HCT116 (cell line): ENCODE results near the gene EIF2S3. TPM values are rescaled to one million over a fixed set of nuclear protein-coding genes. Genes with fewer than 3 reads are reported as not detected.

ENCODE experiments used
- ATAC-seq: fragments of 200-7000 bp; cut with Tn5 transposase; 2 replicates; pipeline ENCODE4 v1.9.1; 2020; ENCODE audit warnings: mild to moderate bottlenecking, moderate library complexity
- BruUV-seq: library from RNA; stranded (reverse); fragments of 400-500 nt; replicated peaks from 2 replicates; lab custom pipeline; 2021; lab: Mats Ljungman, UMichigan
- CTCF ChIA-PET: fragments of 300-600 bp; sonication (Branson Sonifier 250); formaldehyde crosslinking; loops from one replicate; lab custom pipeline; 2021; ENCODE audit warnings: antibody characterized with exemption; lab: Charles Lee
- POLR2A ChIA-PET: fragments of 300-600, 350-600 bp; sonication (Branson Sonifier 250); formaldehyde crosslinking; loops from one replicate; lab custom pipeline; 2021; ENCODE audit warnings: antibody characterized with exemption; lab: Charles Lee
- RAD21 ChIA-PET, 2 experiments: fragments of 300-600 bp; sonication (Branson Sonifier 250); formaldehyde crosslinking; loops; one replicate each; lab custom pipeline; 2023; ENCODE audit warnings: low total read pairs in 2 of 2; ENCODE audit not compliant: uncharacterized antibody in 2 of 2, unreplicated experiment in 2 of 2, low non-redundant PET in 1 of 2; lab: Charles Lee
- DNase-seq: peaks from one replicate; pipeline ENCODE4 v3.0.0-alpha.2; 2010; ENCODE audit warnings: low read depth, low spot score
- H2AFZ ChIP-seq: fragments of 200-600 bp; shearing (Covaris generic), sonication (generic); 2 replicates; pipeline ENCODE4 v1.6.1; 2017; ENCODE audit warnings: low read depth, mixed run types, mixed read lengths, antibody characterized with exemption, low read length; ENCODE audit not compliant: poor library complexity, severe bottlenecking
- H3K27ac ChIP-seq: 2 replicates; pipeline ENCODE4 v1.5.1; 2012; ENCODE audit warnings: low read depth, low read length
- H3K27me3 ChIP-seq: fragments of 200-600 bp; sonication (generic); 2 replicates; pipeline ENCODE4 v1.6.1; 2016; ENCODE audit warnings: mixed run types, low read length, mixed read lengths; ENCODE audit not compliant: insufficient read depth
- H3K36me3 ChIP-seq, 2 experiments: fragments of 200-500 bp in 1 of 2; fragments of 200-600 bp in 1 of 2; sonication (Bioruptor generic) in 1 of 2; sonication (generic) in 1 of 2; 2 replicates each; pipeline versions ENCODE4 v1.5.1 to v1.6.1; 2014 to 2016; ENCODE audit warnings: low read length in 2 of 2, inconsistent platforms in 1 of 2, mixed read lengths in 1 of 2, mixed run types in 1 of 2; ENCODE audit not compliant: insufficient read depth in 2 of 2, control insufficient read depth in 1 of 2
- H3K4me1 ChIP-seq, 2 experiments: fragments of 200-600 bp in 1 of 2; sonication (generic) in 1 of 2; 2 replicates each; pipeline versions ENCODE4 v1.5.1 to v1.6.1; 2012 to 2017; ENCODE audit warnings: low read length in 2 of 2, inconsistent platforms in 1 of 2, mild to moderate bottlenecking in 1 of 2, mixed read lengths in 1 of 2, mixed run types in 1 of 2, moderate library complexity in 1 of 2; ENCODE audit not compliant: insufficient read depth in 2 of 2, control insufficient read depth in 1 of 2
- H3K4me2 ChIP-seq: fragments of 200-600 bp; sonication (generic); 2 replicates; pipeline ENCODE4 v1.6.1; 2017; ENCODE audit warnings: mixed run types, low read length, mixed read lengths
- H3K4me3 ChIP-seq, 2 experiments: fragments of 200-600 bp in 1 of 2; sonication (generic) in 1 of 2; replicated peaks in 1 of 2; 2 replicates each; pipeline ENCODE4 v1.5.1; 2011 to 2016; ENCODE audit warnings: low read length in 2 of 2, control low read depth in 1 of 2, low read depth in 1 of 2, mild to moderate bottlenecking in 1 of 2, mixed read lengths in 1 of 2, mixed run types in 1 of 2
- H3K79me2 ChIP-seq: fragments of 200-600 bp; sonication (generic); 2 replicates; pipeline ENCODE4 v1.6.1; 2017; ENCODE audit warnings: mild to moderate bottlenecking, mixed run types, low read length, moderate library complexity, mixed read lengths; ENCODE audit not compliant: insufficient read depth
- H3K9ac ChIP-seq: fragments of 200-600 bp; sonication (generic); 2 replicates; pipeline ENCODE4 v1.6.1; 2016; ENCODE audit warnings: low read length, mixed read lengths
- H3K9me2 ChIP-seq: fragments of 200-600 bp; sonication (generic), shearing (Covaris generic); 2 replicates; pipeline ENCODE4 v1.6.1; 2017; ENCODE audit warnings: mixed run types, mild to moderate bottlenecking, moderate library complexity; ENCODE audit not compliant: insufficient read depth
- H3K9me3 ChIP-seq, 2 experiments: fragments of 200-500 bp in 1 of 2; fragments of 200-600 bp in 1 of 2; sonication (Bioruptor generic) in 1 of 2; sonication (generic) in 1 of 2; 2 replicates each; pipeline ENCODE4 v1.6.1; 2014 to 2017; ENCODE audit warnings: low read length in 2 of 2, mixed read lengths in 2 of 2, inconsistent platforms in 1 of 2, low read depth in 1 of 2, mild to moderate bottlenecking in 1 of 2, mixed run types in 1 of 2, moderate library complexity in 1 of 2; ENCODE audit not compliant: control insufficient read depth in 1 of 2, insufficient read depth in 1 of 2
- H4K20me1 ChIP-seq: fragments of 200-600 bp; sonication (generic), shearing (Covaris generic); 2 replicates; pipeline ENCODE4 v1.6.1; 2017; ENCODE audit warnings: mixed run types, mild to moderate bottlenecking, moderate library complexity; ENCODE audit not compliant: insufficient read depth
- CEBPB ChIP-seq: IDR thresholded peaks from 2 replicates; pipeline ENCODE4 v1.6.1; 2012; ENCODE audit warnings: low read depth
- ELF1 ChIP-seq: IDR thresholded peaks from 2 replicates; pipeline ENCODE4 v1.6.1; 2012; ENCODE audit warnings: low read depth, borderline replicate concordance
- EZH2 ChIP-seq: fragments of 200-600 bp; sonication (generic); IDR thresholded peaks from 2 replicates; pipeline ENCODE4 v1.6.1; 2017; ENCODE audit warnings: antibody characterized with exemption, mixed run types
- EZH2phosphoT487 ChIP-seq: fragments of 200-600 bp; IDR thresholded peaks from 2 replicates; pipeline ENCODE4 v1.6.1; 2018; ENCODE audit warnings: antibody characterized with exemption, borderline replicate concordance
- FOSL1 ChIP-seq: IDR thresholded peaks from 2 replicates; pipeline ENCODE4 v1.6.1; 2012; ENCODE audit warnings: low read depth
- JUND ChIP-seq: IDR thresholded peaks from 2 replicates; pipeline ENCODE4 v1.6.1; 2012
- POLR2A ChIP-seq: IDR thresholded peaks from 2 replicates; pipeline ENCODE4 v1.7.0; 2011; ENCODE audit warnings: borderline replicate concordance; ENCODE audit not compliant: insufficient read depth, insufficient read length; ENCODE audit errors: extremely low read depth
- POLR2AphosphoS5 ChIP-seq: IDR thresholded peaks from 2 replicates; pipeline ENCODE4 v1.6.1; 2011; ENCODE audit warnings: mild to moderate bottlenecking, low read depth, low read length, moderate library complexity
- RAD21 ChIP-seq: IDR thresholded peaks from 2 replicates; pipeline ENCODE4 v1.6.1; 2012; ENCODE audit warnings: low read depth, mild to moderate bottlenecking
- SIN3A ChIP-seq: IDR thresholded peaks from 2 replicates; pipeline ENCODE4 v1.6.1; 2012; ENCODE audit warnings: low read depth
- SP1 ChIP-seq: IDR thresholded peaks from 2 replicates; pipeline ENCODE4 v1.6.1; 2012; ENCODE audit warnings: low read depth
- TCF7L2 ChIP-seq: IDR thresholded peaks from 2 replicates; pipeline ENCODE4 v1.7.0; 2011; ENCODE audit warnings: borderline replicate concordance, inconsistent platforms; ENCODE audit not compliant: insufficient read depth, insufficient read length; ENCODE audit errors: extremely low read depth
- ZFX ChIP-seq: fragments of 450-650 bp; IDR thresholded peaks from 2 replicates; pipeline ENCODE4 v1.6.1; 2017
- ZNF274 ChIP-seq: fragments of 200-500 bp; sonication (Bioruptor generic); IDR thresholded peaks from 2 replicates; pipeline ENCODE4 v1.6.1; 2014; ENCODE audit warnings: mild to moderate bottlenecking, low read depth, low read length, inconsistent platforms
- intact Hi-C: fragments of 100-400 bp; cut with micrococcal nuclease; formaldehyde crosslinking; loops from 2 replicates; pipeline ENCODE4 v1.10.0; 2022
- total RNA-seq: library from RNA; stranded (reverse); gene quantifications from one replicate; pipeline ENCODE4 v1.2.1, GENCODE V29; 2021; ENCODE audit not compliant: unreplicated experiment
- TF ChIP-seq, protein P1 (sequence below): IDR thresholded peaks from 2 replicates; pipeline ENCODE4 v1.6.1; 2012
- TF ChIP-seq, protein P2 (sequence below), 3 experiments: fragments of 200-600 bp in 1 of 3; sonication (generic) in 1 of 3; IDR thresholded peaks in 2 of 3; conservative IDR thresholded peaks in 1 of 3; 2 replicates each; pipeline ENCODE4 v1.5.1; 2012 to 2017; ENCODE audit warnings: low read depth in 2 of 3, low read length in 2 of 3, antibody characterized with exemption in 1 of 3, borderline replicate concordance in 1 of 3, control low read depth in 1 of 3, mild to moderate bottlenecking in 1 of 3, mixed read lengths in 1 of 3, mixed run types in 1 of 3, moderate library complexity in 1 of 3; ENCODE audit not compliant: insufficient read depth in 1 of 3
- TF ChIP-seq, protein P3 (sequence below): IDR thresholded peaks from 2 replicates; pipeline ENCODE4 v1.6.1; 2012; ENCODE audit warnings: low read depth
- TF ChIP-seq, protein P4 (sequence below): IDR thresholded peaks from 2 replicates; pipeline ENCODE4 v1.6.1; 2011; ENCODE audit warnings: mild to moderate bottlenecking, low read length, moderate library complexity; ENCODE audit not compliant: insufficient replicate concordance; ENCODE audit errors: extremely low read depth

EIF2S3 gene
- total RNA-seq, 1 experiment from 2014 or later: 273 TPM

DNA sequence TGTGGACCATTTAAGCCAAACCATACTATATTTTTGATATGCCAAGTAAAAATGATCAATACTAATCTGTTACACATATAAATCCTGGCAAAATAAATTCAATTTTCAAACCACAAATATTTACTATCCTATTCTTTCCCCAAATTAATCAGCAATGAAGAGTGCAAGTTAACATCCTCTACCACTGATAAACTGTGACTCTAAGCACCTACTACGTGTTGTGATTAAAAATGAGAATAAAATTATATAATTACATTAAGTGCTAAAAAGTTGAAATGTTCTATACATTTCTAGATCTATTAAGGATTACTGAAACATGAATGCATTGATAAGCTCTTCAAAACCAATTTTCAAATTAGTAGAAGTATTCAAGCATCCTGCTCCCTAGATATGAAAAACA, 31.2 kb upstream of the EIF2S3 start:
- Histone ChIP-seq H3K27ac (no peak overlapping the region), H3K4me3 (peak overlapping the region; percentile 67 to 76), H3K36me3 (no peaks in the 10 kb centered on the region; a peak in 1 of 4 replicates), H3K9me2 (no peaks in the 10 kb centered on the region), H3K4me1 (peaks cover 0 to 15% of the 10 kb centered on the region in 2 experiments; a peak in 2 of 4 replicates), H3K9ac (peak overlapping the region; percentile 88), H4K20me1 (no peaks in the 10 kb centered on the region), H3K9me3 (no peaks in the 10 kb centered on the region), H2AFZ (no peak overlapping the region), H3K4me2 (peak overlapping the region; percentile 81), H3K27me3 (no peaks in the 10 kb centered on the region), H3K79me2 (peaks cover 60% of the 10 kb centered on the region)
- no peak for ATAC-seq
- no TSS peak for BruUV-seq
- intact Hi-C loops: no loop called here
- ChIA-PET CTCF (no interaction called here), RAD21 (no interaction called here), POLR2A (no interaction called here)
- DNase-seq: no peak
- TF ChIP-seq, protein P1, sequence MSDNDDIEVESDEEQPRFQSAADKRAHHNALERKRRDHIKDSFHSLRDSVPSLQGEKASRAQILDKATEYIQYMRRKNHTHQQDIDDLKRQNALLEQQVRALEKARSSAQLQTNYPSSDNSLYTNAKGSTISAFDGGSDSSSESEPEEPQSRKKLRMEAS: no peak
- TF ChIP-seq TCF7L2 (no peak), RAD21 (no peak), POLR2A (no peak), FOSL1 (no peak), JUND (no peak), ZFX (no peak), CEBPB (no peak), POLR2AphosphoS5 (no peak), EZH2 (no peak), SIN3A (no peak), ELF1 (no peak), EZH2phosphoT487 (no peak), SP1 (no peak), ZNF274 (no peak)
- TF ChIP-seq, protein P2, sequence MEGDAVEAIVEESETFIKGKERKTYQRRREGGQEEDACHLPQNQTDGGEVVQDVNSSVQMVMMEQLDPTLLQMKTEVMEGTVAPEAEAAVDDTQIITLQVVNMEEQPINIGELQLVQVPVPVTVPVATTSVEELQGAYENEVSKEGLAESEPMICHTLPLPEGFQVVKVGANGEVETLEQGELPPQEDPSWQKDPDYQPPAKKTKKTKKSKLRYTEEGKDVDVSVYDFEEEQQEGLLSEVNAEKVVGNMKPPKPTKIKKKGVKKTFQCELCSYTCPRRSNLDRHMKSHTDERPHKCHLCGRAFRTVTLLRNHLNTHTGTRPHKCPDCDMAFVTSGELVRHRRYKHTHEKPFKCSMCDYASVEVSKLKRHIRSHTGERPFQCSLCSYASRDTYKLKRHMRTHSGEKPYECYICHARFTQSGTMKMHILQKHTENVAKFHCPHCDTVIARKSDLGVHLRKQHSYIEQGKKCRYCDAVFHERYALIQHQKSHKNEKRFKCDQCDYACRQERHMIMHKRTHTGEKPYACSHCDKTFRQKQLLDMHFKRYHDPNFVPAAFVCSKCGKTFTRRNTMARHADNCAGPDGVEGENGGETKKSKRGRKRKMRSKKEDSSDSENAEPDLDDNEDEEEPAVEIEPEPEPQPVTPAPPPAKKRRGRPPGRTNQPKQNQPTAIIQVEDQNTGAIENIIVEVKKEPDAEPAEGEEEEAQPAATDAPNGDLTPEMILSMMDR (IDR thresholded peaks at IDR 0.05 in 2 of 3, conservative IDR thresholded peaks at IDR 0.05 in 1 of 3; ENCODE audit: borderline replicate concordance in 1 of 3, insufficient read depth in 1 of 3, low read depth in 2 of 3, low read length in 2 of 3): no peak
- TF ChIP-seq, protein P3, sequence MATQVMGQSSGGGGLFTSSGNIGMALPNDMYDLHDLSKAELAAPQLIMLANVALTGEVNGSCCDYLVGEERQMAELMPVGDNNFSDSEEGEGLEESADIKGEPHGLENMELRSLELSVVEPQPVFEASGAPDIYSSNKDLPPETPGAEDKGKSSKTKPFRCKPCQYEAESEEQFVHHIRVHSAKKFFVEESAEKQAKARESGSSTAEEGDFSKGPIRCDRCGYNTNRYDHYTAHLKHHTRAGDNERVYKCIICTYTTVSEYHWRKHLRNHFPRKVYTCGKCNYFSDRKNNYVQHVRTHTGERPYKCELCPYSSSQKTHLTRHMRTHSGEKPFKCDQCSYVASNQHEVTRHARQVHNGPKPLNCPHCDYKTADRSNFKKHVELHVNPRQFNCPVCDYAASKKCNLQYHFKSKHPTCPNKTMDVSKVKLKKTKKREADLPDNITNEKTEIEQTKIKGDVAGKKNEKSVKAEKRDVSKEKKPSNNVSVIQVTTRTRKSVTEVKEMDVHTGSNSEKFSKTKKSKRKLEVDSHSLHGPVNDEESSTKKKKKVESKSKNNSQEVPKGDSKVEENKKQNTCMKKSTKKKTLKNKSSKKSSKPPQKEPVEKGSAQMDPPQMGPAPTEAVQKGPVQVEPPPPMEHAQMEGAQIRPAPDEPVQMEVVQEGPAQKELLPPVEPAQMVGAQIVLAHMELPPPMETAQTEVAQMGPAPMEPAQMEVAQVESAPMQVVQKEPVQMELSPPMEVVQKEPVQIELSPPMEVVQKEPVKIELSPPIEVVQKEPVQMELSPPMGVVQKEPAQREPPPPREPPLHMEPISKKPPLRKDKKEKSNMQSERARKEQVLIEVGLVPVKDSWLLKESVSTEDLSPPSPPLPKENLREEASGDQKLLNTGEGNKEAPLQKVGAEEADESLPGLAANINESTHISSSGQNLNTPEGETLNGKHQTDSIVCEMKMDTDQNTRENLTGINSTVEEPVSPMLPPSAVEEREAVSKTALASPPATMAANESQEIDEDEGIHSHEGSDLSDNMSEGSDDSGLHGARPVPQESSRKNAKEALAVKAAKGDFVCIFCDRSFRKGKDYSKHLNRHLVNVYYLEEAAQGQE: no peak
- TF ChIP-seq, protein P4, sequence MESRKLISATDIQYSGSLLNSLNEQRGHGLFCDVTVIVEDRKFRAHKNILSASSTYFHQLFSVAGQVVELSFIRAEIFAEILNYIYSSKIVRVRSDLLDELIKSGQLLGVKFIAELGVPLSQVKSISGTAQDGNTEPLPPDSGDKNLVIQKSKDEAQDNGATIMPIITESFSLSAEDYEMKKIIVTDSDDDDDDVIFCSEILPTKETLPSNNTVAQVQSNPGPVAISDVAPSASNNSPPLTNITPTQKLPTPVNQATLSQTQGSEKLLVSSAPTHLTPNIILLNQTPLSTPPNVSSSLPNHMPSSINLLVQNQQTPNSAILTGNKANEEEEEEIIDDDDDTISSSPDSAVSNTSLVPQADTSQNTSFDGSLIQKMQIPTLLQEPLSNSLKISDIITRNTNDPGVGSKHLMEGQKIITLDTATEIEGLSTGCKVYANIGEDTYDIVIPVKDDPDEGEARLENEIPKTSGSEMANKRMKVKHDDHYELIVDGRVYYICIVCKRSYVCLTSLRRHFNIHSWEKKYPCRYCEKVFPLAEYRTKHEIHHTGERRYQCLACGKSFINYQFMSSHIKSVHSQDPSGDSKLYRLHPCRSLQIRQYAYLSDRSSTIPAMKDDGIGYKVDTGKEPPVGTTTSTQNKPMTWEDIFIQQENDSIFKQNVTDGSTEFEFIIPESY: no peak
